HG03066 (cell line): ENCODE measurements around the gene CEMP1.
"Not testable (repeated sequence)": the region's sequence is repeated elsewhere in the genome, so short reads cannot be mapped to it uniquely, and the experiment has no call there.

Experiments used
- ATAC-seq: cut with Tn5 transposase; IDR thresholded peaks from one replicate; pipeline ENCODE4 v1.9.1; 2021; ENCODE audit warnings: low read depth; ENCODE audit not compliant: unreplicated experiment

The CEMP1 gene

GRCh38 chr16:2531371-2531695 is at the start of gene CEMP1:
CEMP1 (minus strand) TSS chr16:2531408; CDS start chr16:2531073, 335 bp downstream.
- ATAC-seq = no peak

GRCh38 chr16:2580818-2581217 is 49.6 kb upstream of the CEMP1 start:
- not testable (repeated sequence) for ATAC-seq

- ATAC-seq = not testable (repeated sequence)
Observed at GRCh38 chr16:2580143-2580542, 48.9 kb upstream of the CEMP1 start.

GRCh38 chr16:2578905-2579304 is 47.7 kb upstream of the CEMP1 start:
- not testable (repeated sequence) for ATAC-seq

GRCh38 chr16:2577044-2577443 is 45.8 kb upstream of the CEMP1 start:
- ATAC-seq = not testable (repeated sequence)

- not testable (repeated sequence) for ATAC-seq
Observed at GRCh38 chr16:2575839-2576238, 44.6 kb upstream of the CEMP1 start.

GRCh38 chr16:2572704-2573103 is 41.5 kb upstream of the CEMP1 start:
- ATAC-seq = not testable (repeated sequence)

- ATAC-seq = not testable (repeated sequence)
Observed at GRCh38 chr16:2568573-2568972, 37.4 kb upstream of the CEMP1 start.

- ATAC-seq = not testable (repeated sequence)
Observed at GRCh38 chr16:2567506-2567905, 36.3 kb upstream of the CEMP1 start.

- ATAC-seq = not testable (repeated sequence)
Observed at GRCh38 chr16:2560798-2561133, 29.6 kb upstream of the CEMP1 start.

GRCh38 chr16:2560131-2560797 is 29.1 kb upstream of the CEMP1 start:
- ATAC-seq = not testable (repeated sequence)

- ATAC-seq = not testable (repeated sequence)
Observed at GRCh38 chr16:2557150-2557549, 25.9 kb upstream of the CEMP1 start.

GRCh38 chr16:2554709-2555425 is 23.7 kb upstream of the CEMP1 start:
- not testable (repeated sequence) for ATAC-seq

GRCh38 chr16:2551420-2551889 is 20.2 kb upstream of the CEMP1 start:
- ATAC-seq = not testable (repeated sequence)

GRCh38 chr16:2550283-2550878 is 19.2 kb upstream of the CEMP1 start:
- not testable (repeated sequence) for ATAC-seq

- not testable (repeated sequence) for ATAC-seq
Observed at GRCh38 chr16:2543771-2544170, 12.6 kb upstream of the CEMP1 start.

GRCh38 chr16:2541409-2541808 is 10.2 kb upstream of the CEMP1 start:
- ATAC-seq = not testable (repeated sequence)

GRCh38 chr16:2540912-2541311 is 9.7 kb upstream of the CEMP1 start:
- ATAC-seq = not testable (repeated sequence)

GRCh38 chr16:2539845-2540458 is 8.7 kb upstream of the CEMP1 start:
- not testable (repeated sequence) for ATAC-seq

- not testable (repeated sequence) for ATAC-seq
Observed at GRCh38 chr16:2539192-2539844, 8.1 kb upstream of the CEMP1 start.
